GM12873 (cell line): ENCODE results near the gene ARHGEF7.

Source experiments
- TF ChIP-seq, protein P1 (sequence below): IDR thresholded peaks from 2 replicates; pipeline ENCODE4 v1.5.1; 2012; ENCODE audit warnings: low read depth, mild to moderate bottlenecking, moderate library complexity, low read length, control low read depth; ENCODE audit not compliant: insufficient read depth; ENCODE audit errors: missing control alignments

Gene ARHGEF7

DNA sequence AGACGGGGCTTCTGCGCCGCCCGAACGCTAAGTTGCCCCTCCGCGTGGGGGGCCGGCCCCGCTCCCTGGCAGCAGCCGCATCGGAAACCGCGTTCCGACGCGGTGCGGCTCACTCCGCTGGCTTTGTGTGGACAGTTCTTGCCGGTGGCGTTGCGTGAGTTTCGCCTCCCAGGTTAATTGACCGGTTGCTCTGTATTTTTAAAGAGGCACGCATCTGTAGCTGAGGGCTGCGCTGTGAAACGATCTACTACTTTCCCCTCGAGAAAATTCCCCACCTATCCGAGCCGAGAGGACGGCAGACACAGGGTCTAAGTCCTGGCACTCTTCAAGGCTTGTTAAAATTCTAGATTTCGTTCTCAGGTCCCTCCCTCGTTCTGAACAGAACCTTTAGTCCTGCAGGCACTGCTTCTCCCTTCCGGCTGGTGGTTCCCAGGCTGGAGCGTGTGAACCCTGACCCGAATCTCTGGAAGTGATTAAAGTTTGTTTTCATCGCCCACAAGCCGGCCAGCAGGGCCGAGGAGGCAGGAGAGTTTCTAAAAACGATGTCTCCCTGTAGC is 933 bp downstream of the ARHGEF7 start:
- TF ChIP-seq, protein P1, sequence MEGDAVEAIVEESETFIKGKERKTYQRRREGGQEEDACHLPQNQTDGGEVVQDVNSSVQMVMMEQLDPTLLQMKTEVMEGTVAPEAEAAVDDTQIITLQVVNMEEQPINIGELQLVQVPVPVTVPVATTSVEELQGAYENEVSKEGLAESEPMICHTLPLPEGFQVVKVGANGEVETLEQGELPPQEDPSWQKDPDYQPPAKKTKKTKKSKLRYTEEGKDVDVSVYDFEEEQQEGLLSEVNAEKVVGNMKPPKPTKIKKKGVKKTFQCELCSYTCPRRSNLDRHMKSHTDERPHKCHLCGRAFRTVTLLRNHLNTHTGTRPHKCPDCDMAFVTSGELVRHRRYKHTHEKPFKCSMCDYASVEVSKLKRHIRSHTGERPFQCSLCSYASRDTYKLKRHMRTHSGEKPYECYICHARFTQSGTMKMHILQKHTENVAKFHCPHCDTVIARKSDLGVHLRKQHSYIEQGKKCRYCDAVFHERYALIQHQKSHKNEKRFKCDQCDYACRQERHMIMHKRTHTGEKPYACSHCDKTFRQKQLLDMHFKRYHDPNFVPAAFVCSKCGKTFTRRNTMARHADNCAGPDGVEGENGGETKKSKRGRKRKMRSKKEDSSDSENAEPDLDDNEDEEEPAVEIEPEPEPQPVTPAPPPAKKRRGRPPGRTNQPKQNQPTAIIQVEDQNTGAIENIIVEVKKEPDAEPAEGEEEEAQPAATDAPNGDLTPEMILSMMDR = no peak

DNA sequence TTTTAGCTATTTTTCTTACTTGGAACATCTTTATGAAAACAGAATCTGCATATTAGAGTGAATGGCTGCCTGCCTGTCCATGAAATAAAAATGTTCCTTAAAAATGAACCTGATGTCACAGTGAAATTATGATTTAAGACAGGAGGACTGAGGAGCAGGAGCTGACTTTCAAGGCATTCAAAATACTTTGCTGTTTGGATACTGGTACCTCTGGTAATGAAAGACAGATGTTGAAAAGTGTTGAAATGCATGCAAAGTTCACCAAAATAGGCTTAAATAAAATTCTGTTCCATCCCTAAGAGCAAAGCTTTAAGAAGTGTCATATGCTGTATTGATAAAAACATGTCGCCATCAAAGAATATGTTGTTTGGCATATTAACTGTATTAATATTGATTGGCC is 1.7 kb downstream of the ARHGEF7 start:
- TF ChIP-seq, protein P1 = no peak

DNA sequence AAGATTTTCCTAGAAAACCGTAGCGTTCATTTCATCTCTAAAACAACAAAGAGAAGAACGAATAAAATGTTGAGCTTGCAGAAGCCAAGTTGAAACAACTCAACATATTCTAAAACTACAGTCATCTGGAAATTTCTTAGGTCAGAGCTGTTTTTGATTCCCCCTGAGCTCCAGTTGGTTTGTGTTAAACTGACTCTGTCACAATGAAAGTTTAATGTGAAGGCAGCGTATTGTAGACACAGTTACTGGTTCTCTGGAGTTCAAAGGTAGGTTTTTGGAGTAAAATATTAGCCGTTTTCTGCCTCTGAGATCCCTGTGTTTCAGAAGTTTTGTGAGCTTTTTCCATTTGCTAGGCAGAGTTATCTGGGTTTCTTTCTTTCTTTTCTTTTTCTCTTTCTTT is 2.2 kb downstream of the ARHGEF7 start:
- TF ChIP-seq, protein P1 = no peak

DNA sequence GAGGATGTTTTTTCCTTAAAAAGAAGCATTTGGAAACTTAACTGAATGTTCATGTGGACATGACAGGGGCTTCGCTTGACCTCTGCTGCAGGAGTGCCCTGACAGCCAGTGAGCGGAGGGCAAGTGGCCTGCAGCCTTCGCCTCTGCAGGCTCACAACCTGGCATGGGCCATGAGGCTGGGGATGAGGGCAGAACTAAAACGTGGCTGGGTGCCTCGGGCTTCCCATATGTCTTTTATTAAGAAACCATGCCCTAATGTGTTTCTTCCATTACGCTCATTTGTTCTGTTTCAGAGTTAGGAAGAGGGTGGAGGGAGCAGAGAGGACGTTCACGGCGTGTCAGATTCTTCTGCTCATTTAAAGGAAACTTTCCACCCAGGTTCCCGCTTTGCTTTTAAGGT is 2.9 kb downstream of the ARHGEF7 start:
- TF ChIP-seq, protein P1 = no peak

DNA sequence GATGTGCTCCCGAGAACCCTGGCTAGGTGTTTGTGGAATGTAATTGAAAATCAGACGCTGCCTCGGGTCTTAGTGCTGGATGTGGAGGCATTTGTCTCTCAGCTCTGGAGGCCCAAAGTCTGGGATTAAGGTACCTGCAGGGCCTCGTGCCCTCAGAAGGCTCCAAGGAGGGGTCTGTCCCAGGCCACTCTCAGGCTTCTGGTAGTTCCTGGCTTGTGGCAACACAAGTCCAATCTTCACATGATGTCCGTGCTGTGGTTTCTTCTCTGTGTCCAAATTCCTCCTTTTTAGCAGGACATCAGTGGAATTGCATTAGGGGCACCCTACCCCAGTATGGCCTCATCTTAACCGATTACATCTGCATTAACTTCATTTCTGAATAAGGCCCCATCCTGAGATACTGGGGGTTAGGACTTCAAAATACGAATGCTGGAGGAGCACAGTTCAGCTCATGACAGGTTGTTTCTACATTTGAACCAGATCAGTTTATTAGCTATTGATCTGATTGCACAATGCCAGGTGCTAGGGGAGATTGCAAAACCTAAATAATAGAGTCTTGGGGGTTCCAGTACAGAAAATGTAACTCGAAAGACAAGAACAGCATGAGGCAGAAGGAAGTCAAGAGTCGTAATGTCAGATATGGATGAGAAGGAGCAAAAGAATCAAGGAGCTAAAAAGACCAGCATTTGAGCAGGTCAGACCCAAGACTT is 3.9 kb downstream of the ARHGEF7 start:
- TF ChIP-seq, protein P1 = no peak

DNA sequence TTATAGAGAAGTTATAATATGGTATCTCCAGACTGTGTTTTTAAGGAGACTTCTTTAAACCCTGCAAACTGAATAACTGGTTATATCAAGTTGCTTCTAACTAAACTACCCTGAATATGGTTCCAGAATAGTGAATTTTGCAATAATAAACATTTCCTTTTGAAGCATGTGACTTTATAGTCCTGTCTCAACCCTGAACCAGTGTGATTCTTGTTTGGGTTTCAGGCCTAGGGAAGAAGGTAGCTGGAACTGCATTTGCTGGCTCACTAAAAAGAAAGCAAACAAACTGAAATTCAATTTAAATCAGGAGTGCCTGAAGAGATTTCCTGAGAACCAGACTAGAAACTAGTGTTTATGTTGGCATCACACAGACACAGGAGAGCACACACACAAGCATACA is 4.9 kb downstream of the ARHGEF7 start:
- TF ChIP-seq, protein P1 = no peak

DNA sequence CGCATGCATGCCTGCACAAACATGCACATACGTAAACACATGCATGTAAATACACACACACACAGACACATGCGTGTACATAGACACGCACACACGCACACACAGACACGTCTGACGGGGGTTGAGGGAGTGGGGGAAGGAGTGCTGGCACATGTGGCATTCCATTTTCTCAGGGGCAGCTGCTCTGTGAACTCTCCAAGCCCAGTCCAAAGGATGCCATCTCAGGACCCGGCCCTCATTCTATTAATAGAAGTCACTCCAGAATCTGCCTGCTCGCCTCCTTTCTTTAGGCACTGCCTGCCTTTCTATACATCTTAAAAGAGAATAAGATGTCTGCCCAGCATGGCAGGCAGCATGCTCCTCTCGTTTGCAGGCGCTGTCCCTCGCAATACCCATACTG is 5.3 kb downstream of the ARHGEF7 start:
- TF ChIP-seq, protein P1 = no peak
